ENCODE results near the gene NAALADL2. TPM values are rescaled to one million over a fixed set of nuclear protein-coding genes. Genes with fewer than 3 reads are reported as not detected.
"Not testable (repeated sequence)": the region's sequence is repeated elsewhere in the genome, so short reads cannot be mapped to it uniquely, and the experiment has no call there.

Gene NAALADL2
- total and polyA plus RNA-seq, 4 donors = 0.28 to 4.6 (median 3.1) TPM

GRCh38 chr3:175129571-175129970 is 270.4 kb downstream of the NAALADL2 start (continued):
- no peak for TF ChIP-seq RXRA (IDR thresholded peaks at IDR 0.05)
- no peak for TF ChIP-seq FOXA2 (IDR thresholded peaks at IDR 0.05)
- no peak for TF ChIP-seq SP1 (IDR thresholded peaks at IDR 0.05)
- TF ChIP-seq, protein P1, sequence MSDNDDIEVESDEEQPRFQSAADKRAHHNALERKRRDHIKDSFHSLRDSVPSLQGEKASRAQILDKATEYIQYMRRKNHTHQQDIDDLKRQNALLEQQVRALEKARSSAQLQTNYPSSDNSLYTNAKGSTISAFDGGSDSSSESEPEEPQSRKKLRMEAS (IDR thresholded peaks at IDR 0.05) = no peak
- no peak for TF ChIP-seq JUND (IDR thresholded peaks at IDR 0.05)
- TF ChIP-seq RAD21 (IDR thresholded peaks at IDR 0.05) = no peak
- TF ChIP-seq FOXA1 (IDR thresholded peaks at IDR 0.05) = no peak
- no peak for TF ChIP-seq HNF4A (conservative IDR thresholded peaks at IDR 0.05)
- TF ChIP-seq HNF4G (IDR thresholded peaks at IDR 0.05) = no peak
- no peak for TF ChIP-seq TAF1 (conservative IDR thresholded peaks at IDR 0.05)
- TF ChIP-seq NR2F2 (IDR thresholded peaks at IDR 0.05) = no peak

DNA sequence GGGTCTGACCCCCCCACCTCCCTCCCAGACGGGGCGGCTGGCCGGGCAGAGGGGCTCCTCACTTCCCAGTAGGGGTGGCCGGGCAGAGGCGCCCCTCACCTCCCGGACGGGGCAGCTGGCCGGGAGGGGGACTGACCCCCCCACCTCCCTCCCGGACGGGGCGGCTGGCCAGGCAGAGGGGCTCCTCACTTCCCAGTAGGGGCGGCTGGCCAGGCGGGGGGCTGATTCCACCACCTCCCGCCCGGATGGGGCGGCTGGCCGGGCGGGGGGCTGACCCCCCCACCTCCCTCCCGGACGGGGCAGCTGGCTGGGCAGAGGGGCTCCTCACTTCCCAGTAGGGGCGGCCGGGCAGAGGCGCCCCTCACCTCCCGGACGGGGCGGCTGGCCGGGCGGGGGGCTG is 272.7 kb downstream of the NAALADL2 start:
- not testable (repeated sequence) for H3K4me3 ChIP-seq (ENCODE audit: low read depth in 1 of 3, low read length in 3 of 3); H3K4me1 ChIP-seq (ENCODE audit: control insufficient read depth in 4 of 4, insufficient read depth in 4 of 4, low read length in 3 of 4); H3K36me3 ChIP-seq (ENCODE audit: control insufficient read depth in 4 of 4, insufficient read depth in 3 of 4, low read depth in 1 of 4, low read length in 3 of 4); H3K9me3 ChIP-seq (ENCODE audit: control insufficient read depth in 4 of 4, low read length in 3 of 4); H3K27ac ChIP-seq (ENCODE audit: low read depth in 1 of 2, low read length in 2 of 2); H3K9ac ChIP-seq (ENCODE audit: low read depth in 1 of 2, low read length in 2 of 2); H3K27me3 ChIP-seq (ENCODE audit: control insufficient read depth in 4 of 4, insufficient read depth in 4 of 4, low read length in 3 of 4); DNase-seq (ENCODE audit: low spot score)
- WGBS = 96% methylated on average over 19 of the region's 28 CpGs

- H3K9me3 ChIP-seq (ENCODE audit: control insufficient read depth in 4 of 4, low read length in 3 of 4); H3K9ac ChIP-seq (ENCODE audit: low read depth in 1 of 2, low read length in 2 of 2); H3K4me1 ChIP-seq (ENCODE audit: control insufficient read depth in 4 of 4, insufficient read depth in 4 of 4, low read length in 3 of 4); DNase-seq (ENCODE audit: low spot score); H3K4me3 ChIP-seq (ENCODE audit: low read depth in 1 of 3, low read length in 3 of 3); H3K27ac ChIP-seq (ENCODE audit: low read depth in 1 of 2, low read length in 2 of 2); H3K27me3 ChIP-seq (ENCODE audit: control insufficient read depth in 4 of 4, insufficient read depth in 4 of 4, low read length in 3 of 4); H3K36me3 ChIP-seq (ENCODE audit: control insufficient read depth in 4 of 4, insufficient read depth in 3 of 4, low read depth in 1 of 4, low read length in 3 of 4): not testable (repeated sequence)
- 94% methylated on average over 26 of the region's 28 CpGs for WGBS
These were observed 273.6 kb downstream of the NAALADL2 start for GRCh38 chr3:175132706-175133105.

DNA sequence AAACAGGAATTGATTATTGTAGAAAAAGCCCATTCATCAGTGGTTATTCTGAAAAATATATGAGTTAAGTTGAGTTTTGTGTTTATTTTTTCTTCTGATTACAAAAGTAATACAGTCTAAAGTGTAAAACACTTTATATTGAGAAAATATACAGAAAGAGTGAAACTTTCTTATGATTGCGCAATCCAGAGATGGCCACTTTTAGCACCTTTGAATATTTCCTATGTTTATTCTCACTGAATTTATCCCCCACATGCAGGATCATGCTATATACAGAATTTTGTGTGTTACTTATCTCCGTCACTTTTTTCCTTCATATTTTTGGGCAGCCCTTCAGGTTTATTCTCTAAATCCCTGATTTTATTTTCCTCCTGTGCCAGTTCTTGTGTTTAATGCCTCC is 285.2 kb downstream of the NAALADL2 start:
- no peaks in the 10 kb centered on the region for H3K9me3 ChIP-seq (ENCODE audit: control insufficient read depth in 4 of 4, low read length in 3 of 4)
- no peak for DNase-seq (ENCODE audit: low spot score)
- H3K4me1 ChIP-seq (ENCODE audit: control insufficient read depth in 4 of 4, insufficient read depth in 4 of 4, low read length in 3 of 4) = no peaks in the 10 kb centered on the region
- no peaks in the 10 kb centered on the region for H3K36me3 ChIP-seq (ENCODE audit: control insufficient read depth in 4 of 4, insufficient read depth in 3 of 4, low read depth in 1 of 4, low read length in 3 of 4)
- no peak overlapping the region for H3K4me3 ChIP-seq (ENCODE audit: low read depth in 1 of 3, low read length in 3 of 3)
- no peak overlapping the region for H3K27ac ChIP-seq (ENCODE audit: low read depth in 1 of 2, low read length in 2 of 2)
- H3K27me3 ChIP-seq (ENCODE audit: control insufficient read depth in 4 of 4, insufficient read depth in 4 of 4, low read length in 3 of 4) = no peaks in the 10 kb centered on the region
- 97% methylated on average over 2 of the region's 2 CpGs for WGBS
- TF ChIP-seq REST (IDR thresholded peaks at IDR 0.05) (no peak), HNF4A (conservative IDR thresholded peaks at IDR 0.05) (no peak), JUND (IDR thresholded peaks at IDR 0.05) (no peak), FOXA2 (IDR thresholded peaks at IDR 0.05) (no peak), HNF4G (IDR thresholded peaks at IDR 0.05) (no peak), TAF1 (conservative IDR thresholded peaks at IDR 0.05) (no peak), YY1 (IDR thresholded peaks at IDR 0.05) (no peak), EGR1 (IDR thresholded peaks at IDR 0.05; ENCODE audit: low read depth in 2 of 2) (no peak), RAD21 (IDR thresholded peaks at IDR 0.05) (no peak), ZBTB33 (IDR thresholded peaks at IDR 0.05) (no peak), NR2F2 (IDR thresholded peaks at IDR 0.05) (no peak)
- TF ChIP-seq, protein P1 (IDR thresholded peaks at IDR 0.05) = no peak
- no peak overlapping the region for H3K9ac ChIP-seq (ENCODE audit: low read depth in 1 of 2, low read length in 2 of 2)

Measured in liver (tissue), 9 donors.